ENCODE data around the gene ZNF668. TPM values are rescaled to one million over a fixed set of nuclear protein-coding genes. Genes with fewer than 3 reads are reported as not detected.

ZNF668 gene
- total RNA-seq, 1 donor from 2014 or later, result 23.1 TPM

DNA sequence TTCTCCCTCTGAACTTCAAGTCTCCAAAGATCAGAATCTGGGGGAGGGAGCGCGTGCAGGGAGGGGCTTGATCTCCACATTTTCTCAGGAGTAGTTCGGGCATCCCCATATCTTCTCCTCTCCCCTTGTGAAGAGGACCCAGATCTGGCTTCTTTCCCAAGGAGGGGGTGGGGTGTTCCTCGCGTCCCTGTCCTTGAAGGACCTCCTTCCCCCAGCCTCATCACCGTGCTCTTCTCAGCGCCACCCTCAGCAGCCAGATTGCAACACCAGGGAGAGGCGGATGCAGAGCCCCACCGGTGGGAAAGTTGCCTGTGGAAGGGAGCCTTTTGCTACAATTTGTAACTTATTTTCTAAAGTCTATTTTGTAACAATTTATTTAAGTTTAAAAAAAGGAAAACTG is 9.0 kb upstream of the ZNF668 start:
- Histone ChIP-seq H3K27me3 (ENCODE audit: control insufficient read depth, insufficient read depth, low read length) (no peaks in the 10 kb centered on the region), H3K36me3 (ENCODE audit: control insufficient read depth, insufficient read depth, low read length) (peaks cover 3% of the 10 kb centered on the region), H3K4me3 (ENCODE audit: low read depth, low read length) (no peak overlapping the region)
- DNase-seq (ENCODE audit: low read depth), result no peak
- TF ChIP-seq, protein P1, sequence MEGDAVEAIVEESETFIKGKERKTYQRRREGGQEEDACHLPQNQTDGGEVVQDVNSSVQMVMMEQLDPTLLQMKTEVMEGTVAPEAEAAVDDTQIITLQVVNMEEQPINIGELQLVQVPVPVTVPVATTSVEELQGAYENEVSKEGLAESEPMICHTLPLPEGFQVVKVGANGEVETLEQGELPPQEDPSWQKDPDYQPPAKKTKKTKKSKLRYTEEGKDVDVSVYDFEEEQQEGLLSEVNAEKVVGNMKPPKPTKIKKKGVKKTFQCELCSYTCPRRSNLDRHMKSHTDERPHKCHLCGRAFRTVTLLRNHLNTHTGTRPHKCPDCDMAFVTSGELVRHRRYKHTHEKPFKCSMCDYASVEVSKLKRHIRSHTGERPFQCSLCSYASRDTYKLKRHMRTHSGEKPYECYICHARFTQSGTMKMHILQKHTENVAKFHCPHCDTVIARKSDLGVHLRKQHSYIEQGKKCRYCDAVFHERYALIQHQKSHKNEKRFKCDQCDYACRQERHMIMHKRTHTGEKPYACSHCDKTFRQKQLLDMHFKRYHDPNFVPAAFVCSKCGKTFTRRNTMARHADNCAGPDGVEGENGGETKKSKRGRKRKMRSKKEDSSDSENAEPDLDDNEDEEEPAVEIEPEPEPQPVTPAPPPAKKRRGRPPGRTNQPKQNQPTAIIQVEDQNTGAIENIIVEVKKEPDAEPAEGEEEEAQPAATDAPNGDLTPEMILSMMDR (IDR thresholded peaks at IDR 0.05; ENCODE audit: insufficient read depth, low read length, poor library complexity, severe bottlenecking), result no peak

DNA sequence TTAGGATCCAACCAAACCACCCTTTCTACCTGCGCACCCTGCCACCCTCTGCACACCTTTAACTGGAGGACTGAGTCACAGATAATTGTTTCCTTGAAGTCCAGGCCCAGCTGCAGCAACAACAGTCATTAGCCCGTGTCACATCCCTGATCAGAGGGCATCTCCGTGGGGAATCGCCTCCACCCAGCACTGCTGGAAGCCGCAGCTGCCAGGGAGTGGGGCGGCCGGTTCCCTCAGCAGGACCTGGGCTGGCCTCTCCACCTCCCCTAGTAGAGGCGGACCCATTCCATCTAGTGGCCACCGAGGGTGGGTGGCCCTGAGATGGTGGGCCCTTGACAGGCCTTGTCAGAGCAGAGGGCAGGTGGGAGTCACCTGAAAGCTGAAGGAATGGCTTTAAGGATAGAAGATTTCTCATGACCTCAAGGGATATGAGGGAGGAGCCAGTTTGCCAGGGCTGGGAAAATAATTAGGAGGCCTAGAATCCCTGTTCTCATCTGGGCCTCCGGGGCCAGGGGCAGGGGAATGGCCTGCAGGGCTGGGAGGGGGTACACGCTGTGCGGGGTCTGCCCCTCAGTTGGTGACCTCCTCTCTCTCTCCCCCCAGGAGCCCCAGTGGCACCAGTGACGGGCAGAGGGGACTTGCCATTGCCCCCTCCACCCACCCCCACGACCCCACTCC is 8.5 kb upstream of the ZNF668 start:
- H3K36me3 ChIP-seq (ENCODE audit: control insufficient read depth, insufficient read depth, low read length), result peaks cover 5% of the 10 kb centered on the region
- no peak for DNase-seq (ENCODE audit: low read depth)

DNA sequence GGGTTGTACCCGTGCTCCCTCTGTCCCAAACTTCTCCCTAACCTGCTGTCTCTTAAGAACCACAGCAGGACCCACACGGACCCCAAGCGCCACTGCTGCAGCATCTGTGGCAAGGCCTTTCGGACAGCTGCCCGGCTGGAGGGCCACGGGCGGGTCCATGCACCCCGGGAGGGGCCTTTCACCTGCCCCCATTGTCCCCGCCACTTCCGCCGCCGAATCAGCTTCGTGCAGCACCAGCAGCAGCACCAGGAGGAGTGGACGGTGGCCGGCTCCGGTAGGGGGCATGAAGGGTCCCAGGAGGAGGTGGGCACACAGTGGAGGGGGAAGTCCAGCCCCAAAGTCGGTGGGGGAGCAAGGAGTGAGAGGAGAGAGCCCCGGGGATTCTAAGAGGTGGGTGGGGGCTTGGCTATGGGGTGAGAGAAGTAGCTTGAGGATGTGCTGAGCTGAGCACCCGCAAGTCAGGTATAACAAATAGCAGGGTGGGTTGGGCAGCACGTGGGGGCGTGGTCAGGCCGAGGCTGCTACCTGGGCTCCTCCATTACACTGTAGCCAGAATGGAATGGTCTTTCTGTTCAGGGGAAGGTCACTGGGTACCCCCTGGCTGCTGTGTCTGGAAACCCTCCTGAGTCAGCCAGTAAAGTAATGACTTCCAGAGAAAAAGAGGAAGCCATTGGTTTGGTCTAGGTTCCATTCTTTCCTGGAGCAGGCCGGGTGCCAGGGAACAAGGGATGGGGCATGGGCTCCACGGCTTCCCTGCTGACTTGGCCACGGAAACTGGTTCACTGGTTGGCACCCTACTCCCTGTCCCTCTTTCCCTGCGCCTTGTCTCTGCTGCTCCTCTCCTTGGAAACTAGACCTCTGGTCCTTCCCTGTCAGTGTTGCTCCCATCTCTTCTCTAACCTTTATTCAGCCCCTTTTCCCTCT is 7.7 kb upstream of the ZNF668 start:
- Histone ChIP-seq H3K27me3 (ENCODE audit: control insufficient read depth, insufficient read depth, low read length) (no peaks in the 10 kb centered on the region), H3K36me3 (ENCODE audit: control insufficient read depth, insufficient read depth, low read length) (peaks cover 6% of the 10 kb centered on the region), H3K4me3 (ENCODE audit: low read depth, low read length) (no peak overlapping the region)
- no peak for DNase-seq (ENCODE audit: low read depth)
- TF ChIP-seq, protein P1 (IDR thresholded peaks at IDR 0.05; ENCODE audit: insufficient read depth, low read length, poor library complexity, severe bottlenecking), result no peak

More for the DNA sequence above, 8.5 kb upstream of the ZNF668 start:
- TF ChIP-seq, protein P1 (IDR thresholded peaks at IDR 0.05; ENCODE audit: insufficient read depth, low read length, poor library complexity, severe bottlenecking), result no peak
- Histone ChIP-seq H3K4me3 (ENCODE audit: low read depth, low read length) (no peak overlapping the region), H3K27me3 (ENCODE audit: control insufficient read depth, insufficient read depth, low read length) (no peaks in the 10 kb centered on the region)

DNA sequence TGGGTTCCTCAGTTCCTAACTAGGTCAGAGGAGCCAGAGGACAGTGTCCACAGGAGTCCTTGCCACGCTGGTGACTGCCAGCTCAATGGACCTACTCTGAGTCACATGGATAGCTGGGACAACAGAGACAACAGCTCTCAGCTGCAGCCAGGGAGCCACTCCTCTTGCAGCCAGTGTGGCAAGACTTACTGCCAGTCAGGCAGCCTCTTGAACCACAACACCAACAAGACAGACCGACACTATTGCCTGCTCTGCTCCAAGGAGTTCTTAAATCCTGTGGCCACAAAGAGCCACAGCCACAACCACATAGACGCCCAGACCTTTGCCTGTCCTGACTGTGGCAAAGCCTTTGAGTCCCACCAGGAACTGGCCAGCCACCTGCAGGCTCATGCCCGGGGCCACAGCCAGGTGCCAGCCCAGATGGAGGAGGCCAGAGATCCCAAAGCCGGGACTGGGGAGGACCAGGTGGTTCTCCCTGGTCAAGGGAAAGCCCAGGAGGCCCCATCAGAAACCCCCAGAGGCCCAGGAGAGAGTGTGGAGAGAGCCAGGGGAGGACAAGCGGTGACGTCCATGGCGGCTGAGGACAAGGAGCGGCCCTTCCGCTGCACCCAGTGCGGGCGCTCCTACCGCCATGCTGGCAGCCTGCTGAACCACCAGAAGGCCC is 6.8 kb upstream of the ZNF668 start:
- H3K4me3 ChIP-seq (ENCODE audit: low read depth, low read length), result no peak overlapping the region
- DNase-seq (ENCODE audit: low read depth), result no peak
- TF ChIP-seq, protein P1 (IDR thresholded peaks at IDR 0.05; ENCODE audit: insufficient read depth, low read length, poor library complexity, severe bottlenecking), result no peak
- H3K27me3 ChIP-seq (ENCODE audit: control insufficient read depth, insufficient read depth, low read length), result no peaks in the 10 kb centered on the region
- H3K36me3 ChIP-seq (ENCODE audit: control insufficient read depth, insufficient read depth, low read length), result peaks cover 6% of the 10 kb centered on the region

DNA sequence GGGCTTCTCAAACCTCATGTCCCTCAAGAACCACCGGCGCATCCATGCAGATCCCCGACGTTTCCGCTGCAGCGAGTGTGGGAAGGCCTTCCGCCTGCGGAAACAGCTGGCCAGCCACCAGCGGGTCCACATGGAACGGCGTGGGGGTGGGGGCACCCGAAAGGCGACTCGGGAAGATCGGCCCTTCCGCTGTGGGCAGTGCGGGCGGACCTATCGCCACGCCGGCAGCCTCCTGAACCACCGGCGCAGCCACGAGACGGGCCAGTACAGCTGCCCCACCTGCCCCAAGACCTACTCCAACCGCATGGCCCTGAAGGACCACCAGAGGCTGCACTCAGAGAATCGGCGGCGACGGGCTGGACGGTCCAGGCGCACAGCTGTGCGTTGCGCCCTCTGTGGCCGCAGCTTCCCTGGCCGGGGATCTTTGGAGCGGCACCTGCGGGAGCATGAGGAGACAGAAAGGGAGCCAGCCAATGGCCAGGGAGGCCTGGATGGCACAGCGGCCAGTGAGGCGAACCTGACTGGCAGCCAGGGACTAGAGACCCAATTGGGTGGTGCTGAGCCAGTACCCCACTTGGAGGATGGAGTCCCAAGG is 6.1 kb upstream of the ZNF668 start:
- no peak for DNase-seq (ENCODE audit: low read depth)
- H3K36me3 ChIP-seq (ENCODE audit: control insufficient read depth, insufficient read depth, low read length), result peaks cover 6% of the 10 kb centered on the region
- TF ChIP-seq, protein P1 (IDR thresholded peaks at IDR 0.05; ENCODE audit: insufficient read depth, low read length, poor library complexity, severe bottlenecking), result no peak

More for the DNA sequence above, 6.1 kb upstream of the ZNF668 start:
- Histone ChIP-seq H3K27me3 (ENCODE audit: control insufficient read depth, insufficient read depth, low read length) (no peaks in the 10 kb centered on the region), H3K4me3 (ENCODE audit: low read depth, low read length) (no peak overlapping the region)

All from kidney epithelial cell (primary cell).